Nephron progenitor cell (in vitro differentiated cells): ENCODE results near the gene GMPR.
"Not testable (repeated sequence)": the region's sequence is repeated elsewhere in the genome, so short reads cannot be mapped to it uniquely, and the experiment has no call there.

Experiments used
- DNase-seq: peaks from one replicate; pipeline ENCODE4 v3.0.0; 2021
- H3K27ac Mint-ChIP-seq: 2 replicates; pipeline ENCODE4 v1.8.0; 2021; ENCODE audit warnings: mild to moderate bottlenecking, moderate library complexity, mixed read lengths
- H3K27me3 Mint-ChIP-seq: 2 replicates; pipeline ENCODE4 v1.8.0; 2021; ENCODE audit warnings: mild to moderate bottlenecking, low read depth, mixed read lengths; ENCODE audit not compliant: poor library complexity
- H3K36me3 Mint-ChIP-seq: 2 replicates; pipeline ENCODE4 v1.8.0; 2021; ENCODE audit warnings: low read depth, mixed read lengths
- H3K4me1 Mint-ChIP-seq: 2 replicates; pipeline ENCODE4 v1.8.0; 2021; ENCODE audit warnings: mixed read lengths
- H3K4me3 Mint-ChIP-seq: 2 replicates; pipeline ENCODE4 v1.8.0; 2021; ENCODE audit warnings: mild to moderate bottlenecking, moderate library complexity, mixed read lengths
- H3K9me3 Mint-ChIP-seq: 2 replicates; pipeline ENCODE4 v1.8.0; 2021; ENCODE audit warnings: mild to moderate bottlenecking, moderate library complexity, mixed read lengths
- TF ChIP-seq, protein P1 (sequence below): fragments of 200-600 bp; sonication (generic); IDR thresholded peaks from 2 replicates; pipeline ENCODE4 v1.5.0; 2021; ENCODE audit warnings: antibody characterized with exemption

The GMPR gene

DNA sequence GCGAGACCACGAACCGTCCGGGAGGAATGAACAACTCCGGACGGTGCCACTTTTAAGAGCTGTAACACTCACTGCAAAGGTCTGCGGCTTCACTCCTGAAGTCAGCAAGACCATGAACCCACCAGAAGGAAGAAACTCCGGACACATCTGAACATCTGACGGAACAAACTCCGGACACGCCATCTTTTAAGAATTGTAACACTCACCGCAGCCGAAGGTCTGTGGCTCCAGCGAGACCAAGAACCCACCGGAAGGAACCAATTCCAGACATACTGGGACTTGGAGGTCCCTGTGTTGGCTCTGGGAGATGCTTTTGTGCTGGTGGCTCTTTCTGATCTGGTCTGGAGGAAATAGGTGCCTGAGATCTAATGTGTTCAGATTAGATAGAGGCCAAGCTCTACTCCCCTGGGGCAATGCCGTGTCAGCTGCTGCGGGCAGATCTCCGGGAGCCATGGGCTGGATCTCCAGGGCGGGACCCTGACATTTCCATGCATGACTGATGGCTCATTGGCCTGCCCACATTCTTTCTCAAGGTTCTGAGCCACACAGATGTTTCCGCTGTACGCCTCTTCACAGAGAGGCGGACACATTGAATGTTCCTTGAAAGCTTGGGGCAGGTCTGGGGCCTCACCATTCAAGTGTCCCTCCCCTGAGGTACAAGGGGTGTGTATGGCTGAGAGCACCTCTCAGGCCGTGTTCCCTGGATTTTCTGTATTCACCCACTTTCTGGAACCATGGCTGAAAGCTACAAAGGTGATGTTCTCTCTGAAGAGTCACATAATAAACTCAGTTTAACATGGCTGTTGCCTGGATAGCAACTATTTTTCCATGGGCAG is 29.3 kb downstream of the GMPR start:
- peaks cover 10% of the 10 kb centered on the region for H3K36me3 Mint-ChIP-seq
- no peak for DNase-seq
- H3K27me3 Mint-ChIP-seq: peaks cover 7% of the 10 kb centered on the region
- TF ChIP-seq, protein P1, sequence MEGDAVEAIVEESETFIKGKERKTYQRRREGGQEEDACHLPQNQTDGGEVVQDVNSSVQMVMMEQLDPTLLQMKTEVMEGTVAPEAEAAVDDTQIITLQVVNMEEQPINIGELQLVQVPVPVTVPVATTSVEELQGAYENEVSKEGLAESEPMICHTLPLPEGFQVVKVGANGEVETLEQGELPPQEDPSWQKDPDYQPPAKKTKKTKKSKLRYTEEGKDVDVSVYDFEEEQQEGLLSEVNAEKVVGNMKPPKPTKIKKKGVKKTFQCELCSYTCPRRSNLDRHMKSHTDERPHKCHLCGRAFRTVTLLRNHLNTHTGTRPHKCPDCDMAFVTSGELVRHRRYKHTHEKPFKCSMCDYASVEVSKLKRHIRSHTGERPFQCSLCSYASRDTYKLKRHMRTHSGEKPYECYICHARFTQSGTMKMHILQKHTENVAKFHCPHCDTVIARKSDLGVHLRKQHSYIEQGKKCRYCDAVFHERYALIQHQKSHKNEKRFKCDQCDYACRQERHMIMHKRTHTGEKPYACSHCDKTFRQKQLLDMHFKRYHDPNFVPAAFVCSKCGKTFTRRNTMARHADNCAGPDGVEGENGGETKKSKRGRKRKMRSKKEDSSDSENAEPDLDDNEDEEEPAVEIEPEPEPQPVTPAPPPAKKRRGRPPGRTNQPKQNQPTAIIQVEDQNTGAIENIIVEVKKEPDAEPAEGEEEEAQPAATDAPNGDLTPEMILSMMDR: no peak
- H3K9me3 Mint-ChIP-seq: peaks cover 11% of the 10 kb centered on the region
- no peak overlapping the region for H3K27ac Mint-ChIP-seq
- H3K4me3 Mint-ChIP-seq: no peak overlapping the region
- peaks cover 4% of the 10 kb centered on the region for H3K4me1 Mint-ChIP-seq

DNA sequence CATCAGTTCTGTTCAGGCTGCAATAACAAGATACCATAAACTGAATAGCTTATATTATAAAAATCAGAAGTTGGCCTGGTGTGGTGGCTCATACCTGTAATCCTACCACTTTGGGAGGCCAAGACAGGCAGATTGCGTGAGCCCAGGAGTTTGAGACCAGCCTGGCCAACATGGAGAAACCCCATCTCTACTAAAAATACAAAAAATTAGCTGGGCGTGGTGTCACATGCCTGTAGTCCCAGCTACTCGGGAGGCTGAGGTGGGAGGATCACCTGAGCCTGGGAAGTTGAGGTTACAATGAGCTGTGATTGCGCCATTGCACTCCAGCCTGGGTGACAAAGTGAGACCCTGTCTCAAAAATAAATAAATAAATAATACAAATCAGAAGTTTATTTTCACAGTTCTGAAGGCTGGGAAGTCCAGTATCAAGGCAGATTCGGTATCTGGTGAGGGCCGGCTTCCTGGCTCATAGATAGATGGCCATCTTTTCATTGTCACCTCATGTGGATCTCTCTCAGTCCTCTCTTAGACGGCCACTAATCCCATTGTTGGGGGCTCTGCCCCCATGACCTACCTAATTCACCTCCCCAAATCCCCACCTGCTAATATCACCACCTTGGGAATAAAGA is 31.2 kb downstream of the GMPR start:
- H3K9me3 Mint-ChIP-seq: peaks cover 11% of the 10 kb centered on the region
- not testable (repeated sequence) for H3K4me1 Mint-ChIP-seq, H3K4me3 Mint-ChIP-seq, H3K27ac Mint-ChIP-seq, DNase-seq, H3K36me3 Mint-ChIP-seq, H3K27me3 Mint-ChIP-seq

DNA sequence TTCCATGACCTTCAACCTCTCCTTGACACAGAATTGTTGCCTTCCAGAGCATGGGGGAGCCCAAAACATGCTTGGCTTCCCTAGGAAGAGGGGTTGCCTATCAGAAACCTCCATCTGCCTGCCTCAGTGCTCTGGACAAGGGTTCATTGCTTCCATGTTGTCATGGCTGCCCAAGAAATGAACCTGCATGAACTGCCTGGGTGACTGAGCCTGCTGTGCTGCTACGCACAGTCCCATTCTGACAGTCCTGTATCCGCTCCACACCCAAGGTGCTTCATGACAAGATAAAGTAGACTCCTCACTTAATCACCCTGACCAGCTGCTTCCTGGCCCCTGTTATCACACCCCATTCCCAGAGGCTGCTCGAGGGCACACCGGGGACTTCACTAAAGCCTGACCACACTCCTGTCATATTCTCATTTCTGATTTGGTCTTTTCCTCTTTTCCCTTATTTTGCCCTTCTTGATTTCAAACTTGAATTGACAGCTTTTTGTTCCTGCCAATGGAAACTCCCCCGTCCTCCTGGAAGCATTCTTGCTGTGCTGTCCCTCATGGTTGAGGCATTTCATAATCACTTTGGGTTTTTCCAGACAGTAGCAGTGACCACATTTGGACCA is 31.9 kb downstream of the GMPR start:
- DNase-seq: no peak
- Mint-ChIP-seq H3K36me3 (peaks cover 10% of the 10 kb centered on the region), H3K4me3 (no peak overlapping the region), H3K27me3 (peaks cover 7% of the 10 kb centered on the region), H3K4me1 (no peaks in the 10 kb centered on the region), H3K27ac (no peak overlapping the region), H3K9me3 (peaks cover 11% of the 10 kb centered on the region)
- TF ChIP-seq, protein P1: no peak

DNA sequence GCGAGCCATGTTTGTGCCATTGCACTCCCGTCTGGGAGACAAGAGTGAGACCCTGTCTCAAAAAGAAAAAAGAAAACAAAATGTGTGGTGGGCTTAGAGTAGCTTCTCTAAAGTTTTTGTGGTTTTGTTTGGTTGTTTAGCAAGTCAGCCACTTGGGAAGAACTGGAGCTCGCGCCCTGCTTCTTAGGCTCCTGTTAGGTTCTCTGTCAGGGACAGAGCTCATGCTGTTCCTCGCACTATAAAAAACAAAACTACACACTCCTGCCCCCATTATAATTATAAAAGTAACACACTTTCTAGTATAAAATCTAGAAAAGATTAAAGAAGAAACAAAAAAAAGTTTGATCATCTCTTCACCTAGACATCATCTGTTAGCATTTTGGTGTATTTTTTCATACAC is 33.0 kb downstream of the GMPR start:
- Mint-ChIP-seq H3K4me1 (peaks cover 2% of the 10 kb centered on the region), H3K4me3 (no peak overlapping the region), H3K9me3 (peaks cover 6% of the 10 kb centered on the region), H3K27ac (no peak overlapping the region), H3K27me3 (peaks cover 7% of the 10 kb centered on the region), H3K36me3 (peaks cover 4% of the 10 kb centered on the region)
- TF ChIP-seq, protein P1: no peak
- no peak for DNase-seq

DNA sequence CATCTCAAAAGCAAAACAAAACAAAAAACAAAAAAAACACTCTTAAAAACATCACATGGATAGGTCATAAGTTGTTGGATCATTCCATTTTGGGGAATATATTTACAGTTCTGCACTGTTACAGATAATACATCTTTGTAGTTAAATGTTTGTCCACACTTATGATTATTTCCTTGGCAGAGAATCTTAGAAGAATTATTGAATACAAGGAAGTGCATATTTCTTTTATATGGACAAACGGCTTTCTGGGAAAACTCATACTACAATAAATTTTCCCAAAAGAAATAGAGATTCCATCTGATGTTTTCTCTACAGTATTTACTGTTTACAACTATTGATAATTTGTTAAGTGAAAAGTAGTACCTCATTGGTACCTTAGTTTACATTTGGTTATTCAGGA is 33.8 kb downstream of the GMPR start:
- Mint-ChIP-seq H3K27ac (no peak overlapping the region), H3K4me1 (peaks cover 10% of the 10 kb centered on the region), H3K36me3 (peaks cover 4% of the 10 kb centered on the region), H3K4me3 (no peak overlapping the region), H3K27me3 (peaks cover 7% of the 10 kb centered on the region), H3K9me3 (peaks cover 6% of the 10 kb centered on the region)
- DNase-seq: no peak
- TF ChIP-seq, protein P1: no peak

DNA sequence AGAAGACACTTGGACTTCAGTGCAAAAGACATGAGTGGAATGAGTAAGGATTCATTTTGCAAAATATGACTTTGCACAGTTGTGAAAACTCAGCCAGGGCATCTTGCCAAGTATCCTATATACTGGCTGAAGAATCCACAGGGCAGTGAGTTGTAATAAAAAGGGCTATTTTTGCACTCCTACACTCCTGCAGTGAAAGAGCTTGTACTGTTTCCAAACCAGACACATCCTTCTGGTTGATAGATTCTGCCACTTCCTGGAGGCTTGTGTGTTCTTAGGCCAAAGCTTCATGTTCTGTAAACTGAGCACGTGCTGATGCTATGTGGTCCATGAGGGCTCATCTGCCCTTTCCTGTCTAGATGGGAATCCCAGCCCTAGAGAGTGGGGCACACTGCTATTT is 34.9 kb downstream of the GMPR start:
- Mint-ChIP-seq H3K4me3 (no peak overlapping the region), H3K36me3 (no peaks in the 10 kb centered on the region), H3K9me3 (no peaks in the 10 kb centered on the region), H3K4me1 (peaks cover 20% of the 10 kb centered on the region), H3K27ac (no peak overlapping the region), H3K27me3 (peaks cover 7% of the 10 kb centered on the region)
- TF ChIP-seq, protein P1: no peak
- no peak for DNase-seq
